Hematopoietic multipotent progenitor cell (in vitro differentiated cells): ENCODE data around the gene MRGPRG. TPM values are rescaled to one million over a fixed set of nuclear protein-coding genes. Genes with fewer than 3 reads are reported as not detected.
"Not testable (repeated sequence)": the region's sequence is repeated elsewhere in the genome, so short reads cannot be mapped to it uniquely, and the experiment has no call there.

Source experiments
- DNase-seq, 3 donors: peaks; one replicate each; pipeline ENCODE4 v3.0.0-alpha.2; 2011 to 2015; ENCODE audit warnings: low read depth in 2 of 3, low spot score in 2 of 3
- total RNA-seq: library from RNA; depleted of rRNA; stranded (reverse); fragments of >200 nt; gene quantifications from one replicate; pipeline ENCODE4 v1.2.3, GENCODE V29; 2012

MRGPRG gene
- total RNA-seq, 1 donor = not detected

GRCh38 chr11:3181725-3182461 lies 36.7 kb downstream of the MRGPRG start:
- DNase-seq = no peak

GRCh38 chr11:3180869-3181268 lies 37.7 kb downstream of the MRGPRG start:
- no peak for DNase-seq

- no peak for DNase-seq
These were observed 40.3 kb downstream of the MRGPRG start for GRCh38 chr11:3178349-3178748.

GRCh38 chr11:3177931-3178330 lies 40.7 kb downstream of the MRGPRG start:
- no peak for DNase-seq

- no peak for DNase-seq
These were observed 42.1 kb downstream of the MRGPRG start for GRCh38 chr11:3176487-3176886.

- DNase-seq = no peak
These were observed 43.4 kb downstream of the MRGPRG start for GRCh38 chr11:3175194-3175593.

- no peak for DNase-seq
These were observed 44.2 kb downstream of the MRGPRG start for GRCh38 chr11:3174387-3174786.

GRCh38 chr11:3173795-3174194 lies 44.8 kb downstream of the MRGPRG start:
- no peak for DNase-seq

GRCh38 chr11:3171931-3172560 lies 46.6 kb downstream of the MRGPRG start:
- DNase-seq = no peak

GRCh38 chr11:3170756-3171650 lies 47.6 kb downstream of the MRGPRG start:
- DNase-seq = no peak

- no peak for DNase-seq
These were observed 48.4 kb downstream of the MRGPRG start for GRCh38 chr11:3170044-3170755.

- peak in 2 of 3 donors; percentile 48 to 54 for DNase-seq
These were observed 49.2 kb downstream of the MRGPRG start for GRCh38 chr11:3169255-3170043.

GRCh38 chr11:3168742-3169254 lies 49.8 kb downstream of the MRGPRG start:
- DNase-seq = not testable (repeated sequence)

Other genes with a start within 250 kb of the MRGPRG start
- 90.2 TPM for gene NAP1L4, start 226.5 kb downstream of the MRGPRG start, total RNA-seq
- 16.7 TPM for gene CARS1, start 161.4 kb downstream of the MRGPRG start, total RNA-seq
- gene OSBPL5, start 53.5 kb downstream of the MRGPRG start, total RNA-seq = 20.5 TPM
- not detected for gene MRGPRE, start 13.6 kb upstream of the MRGPRG start, total RNA-seq
- 26.1 TPM for gene ZNF195, start 160.3 kb upstream of the MRGPRG start, total RNA-seq